ENCODE results near the gene AGAP4.
"Not testable (repeated sequence)": the region's sequence is repeated elsewhere in the genome, so short reads cannot be mapped to it uniquely, and the experiment has no call there.

DNA sequence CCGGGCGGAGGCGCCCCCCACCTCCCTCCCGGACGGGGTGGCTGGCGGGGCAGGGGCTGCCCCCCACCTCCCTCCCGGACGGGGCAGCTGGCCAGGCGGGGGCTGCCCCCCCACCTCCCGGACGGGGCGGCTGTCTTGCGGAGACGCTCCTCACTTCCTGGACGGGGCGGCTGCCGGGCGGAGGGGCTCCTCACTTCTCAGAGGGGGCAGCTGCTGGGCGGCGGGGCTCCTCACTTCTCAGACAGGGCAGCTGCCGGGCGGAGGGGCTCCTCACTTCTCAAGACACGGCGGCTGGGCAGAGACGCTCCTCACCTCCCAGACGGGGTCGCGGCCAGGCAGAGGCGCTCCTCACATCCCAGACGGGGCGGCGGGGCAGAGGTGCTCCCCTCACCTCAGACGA is 18.1 kb upstream of the AGAP4 start:
- TF ChIP-seq, protein P1, sequence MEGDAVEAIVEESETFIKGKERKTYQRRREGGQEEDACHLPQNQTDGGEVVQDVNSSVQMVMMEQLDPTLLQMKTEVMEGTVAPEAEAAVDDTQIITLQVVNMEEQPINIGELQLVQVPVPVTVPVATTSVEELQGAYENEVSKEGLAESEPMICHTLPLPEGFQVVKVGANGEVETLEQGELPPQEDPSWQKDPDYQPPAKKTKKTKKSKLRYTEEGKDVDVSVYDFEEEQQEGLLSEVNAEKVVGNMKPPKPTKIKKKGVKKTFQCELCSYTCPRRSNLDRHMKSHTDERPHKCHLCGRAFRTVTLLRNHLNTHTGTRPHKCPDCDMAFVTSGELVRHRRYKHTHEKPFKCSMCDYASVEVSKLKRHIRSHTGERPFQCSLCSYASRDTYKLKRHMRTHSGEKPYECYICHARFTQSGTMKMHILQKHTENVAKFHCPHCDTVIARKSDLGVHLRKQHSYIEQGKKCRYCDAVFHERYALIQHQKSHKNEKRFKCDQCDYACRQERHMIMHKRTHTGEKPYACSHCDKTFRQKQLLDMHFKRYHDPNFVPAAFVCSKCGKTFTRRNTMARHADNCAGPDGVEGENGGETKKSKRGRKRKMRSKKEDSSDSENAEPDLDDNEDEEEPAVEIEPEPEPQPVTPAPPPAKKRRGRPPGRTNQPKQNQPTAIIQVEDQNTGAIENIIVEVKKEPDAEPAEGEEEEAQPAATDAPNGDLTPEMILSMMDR (conservative IDR thresholded peaks at IDR 0.05), result not testable (repeated sequence)
- not testable (repeated sequence) for TF ChIP-seq ZFX (IDR thresholded peaks at IDR 0.05)
